GM12878 (cell line): ENCODE results near the gene TET3. TPM values are rescaled to one million over a fixed set of nuclear protein-coding genes. Genes with fewer than 3 reads are reported as not detected.

Experiments
- ATF7 ChIP-seq: fragments of 450-650 bp; IDR thresholded peaks from 2 replicates; pipeline ENCODE4 v1.6.1; 2016; ENCODE audit warnings: low read depth, mild to moderate bottlenecking
- BMI1 ChIP-seq: fragments of 450-650 bp; IDR thresholded peaks from 2 replicates; pipeline ENCODE4 v1.6.1; 2016; ENCODE audit warnings: mild to moderate bottlenecking, moderate library complexity, borderline replicate concordance
- E2F4 ChIP-seq: IDR thresholded peaks from 2 replicates; pipeline ENCODE4 v1.6.1; 2012; ENCODE audit warnings: low read depth, low read length, improper control_type of control experiment
- HDGF ChIP-seq: fragments of 450-650 bp; IDR thresholded peaks from 2 replicates; pipeline ENCODE4 v1.6.1; 2016; ENCODE audit warnings: antibody characterized with exemption
- IKZF2 ChIP-seq, 2 experiments: fragments of 450-650 bp; IDR thresholded peaks; 2 replicates each; pipeline ENCODE4 v1.6.1; 2017; ENCODE audit warnings: mild to moderate bottlenecking in 2 of 2, moderate library complexity in 2 of 2
- NR2C1 ChIP-seq: fragments of 450-650 bp; IDR thresholded peaks from 2 replicates; pipeline ENCODE4 v1.6.1; 2017; ENCODE audit warnings: antibody characterized with exemption, mild to moderate bottlenecking, moderate library complexity
- PRDM15 ChIP-seq: fragments of 450-650 bp; formaldehyde crosslinking; IDR thresholded peaks from 2 replicates; pipeline ENCODE4 v1.4.0; 2020; ENCODE audit warnings: mild to moderate bottlenecking, moderate library complexity
- RELA ChIP-seq: fragments of 450-650 bp; IDR thresholded peaks from 2 replicates; pipeline ENCODE4 v1.8.0; 2014; ENCODE audit warnings: borderline replicate concordance; ENCODE audit not compliant: partially characterized antibody
- RFX5 ChIP-seq: IDR thresholded peaks from 2 replicates; pipeline ENCODE4 v1.6.1; 2011; ENCODE audit warnings: low read depth, low read length, improper control_type of control experiment
- SKIL ChIP-seq: fragments of 450-650 bp; IDR thresholded peaks from 2 replicates; pipeline ENCODE4 v1.6.1; 2017; ENCODE audit warnings: mild to moderate bottlenecking, low read depth, inconsistent platforms; ENCODE audit not compliant: poor library complexity, severe bottlenecking
- SP1 ChIP-seq: IDR thresholded peaks from one replicate; pipeline ENCODE4 v1.6.1; 2011; ENCODE audit warnings: low read depth, low read length
- SUZ12 ChIP-seq: fragments of 200-600 bp; sonication (generic); IDR thresholded peaks from one replicate; pipeline ENCODE4 v1.6.1; 2018; ENCODE audit warnings: antibody characterized with exemption, mild to moderate bottlenecking; ENCODE audit not compliant: unreplicated experiment
- TAF1 ChIP-seq: IDR thresholded peaks from 2 replicates; pipeline ENCODE4 v1.6.1; 2011; ENCODE audit warnings: mild to moderate bottlenecking, low read depth, low read length, borderline replicate concordance
- polyA plus RNA-seq, 11 experiments: library from polyadenylated mRNA; depleted of rRNA in 4 of 11; unstranded in 6 of 11; stranded (reverse) in 5 of 11; fragments of >200 nt; fragmentation: Nextera tagmentation in 4 of 11; fragmentation: Illumina TruSeq in 1 of 11; extraction: Ambion mirVana in 4 of 11; extraction: Trizol in 1 of 11; gene quantifications; 1 replicate in 1 of 11; 2 replicates in 10 of 11; pipeline versions ENCODE4 v1.2.1 to v1.2.3, GENCODE V29; 2011 to 2016; ENCODE audit warnings: inconsistent platforms in 2 of 11, missing spikeins in 2 of 11, low read depth in 1 of 11
- total RNA-seq, 4 experiments: library from RNA; depleted of rRNA in 3 of 4; stranded (reverse); fragments of >200 nt in 3 of 4; fragmentation: Illumina TruSeq in 1 of 4; extraction: Trizol in 1 of 4; gene quantifications; 2 replicates each; pipeline versions ENCODE4 v1.2.1 to v1.2.3, GENCODE V29; 2013 to 2021

TET3 gene
- total and polyA plus RNA-seq, 10 of the 15 experiments (the other 5 are each of a cell fraction or from before 2014, with no cell fraction given) = 0.77 to 25.9 (median 8.5) TPM

- no peak for TF ChIP-seq E2F4
- peak; percentile 59 to 64; a peak in 2 of 4 replicates for TF ChIP-seq IKZF2 (IDR thresholded peaks at IDR 0.05)
- 0 out of 2 replicates have a peak, but pooled peaks have one; percentile 52 for TF ChIP-seq HDGF
- no peak for TF ChIP-seq BMI1
- TF ChIP-seq RELA = no peak
- TF ChIP-seq SKIL = peak; percentile 56
- no peak for TF ChIP-seq TAF1
- peak; percentile 74 for TF ChIP-seq SP1
- TF ChIP-seq PRDM15 = no peak
- TF ChIP-seq ATF7 = 0 out of 2 replicates have a peak, but pooled peaks have one; percentile 21
- no peak for TF ChIP-seq SUZ12
- no peak for TF ChIP-seq RFX5
- TF ChIP-seq NR2C1 = peak; percentile 21; the same call in 1 of the 2 replicates
- TF ChIP-seq, all 136 proteins: peak for 32
These were observed 13.7 kb upstream of the TET3 start (continued) for GRCh38 chr2:73970850-73971471.
